PC-3 (cell line): ENCODE data around the gene EXOC2. TPM values are rescaled to one million over a fixed set of nuclear protein-coding genes. Genes with fewer than 3 reads are reported as not detected.

Experiments
- ATAC-seq: fragments of 200-7000 bp; cut with Tn5 transposase; 2 replicates; pipeline ENCODE4 v1.9.1; 2020; ENCODE audit warnings: mild to moderate bottlenecking, moderate library complexity
- BruUV-seq: library from RNA; stranded (reverse); fragments of 400-500 nt; replicated peaks from 2 replicates; lab custom pipeline; 2021; lab: Mats Ljungman, UMichigan
- CTCF ChIA-PET: fragments of 300-600 bp; sonication (Branson Sonifier 250); formaldehyde crosslinking; loops from one replicate; lab custom pipeline; 2022; ENCODE audit warnings: antibody characterized with exemption; lab: Charles Lee
- POLR2A ChIA-PET: fragments of 300-600 bp; sonication (Branson Sonifier 250); formaldehyde crosslinking; loops from one replicate; lab custom pipeline; 2022; ENCODE audit warnings: antibody characterized with exemption; ENCODE audit not compliant: unreplicated experiment; lab: Charles Lee
- DNase-seq: peaks from one replicate; pipeline ENCODE4 v3.0.0-alpha.2; 2015
- H2AFZ ChIP-seq: fragments of 300-600 bp; sonication (generic); 2 replicates; pipeline ENCODE4 v1.6.0; 2016; ENCODE audit warnings: antibody characterized with exemption, low read length
- H3F3A ChIP-seq: fragments of 300-600 bp; sonication (generic); one replicate; pipeline ENCODE4 v1.6.0; 2017; ENCODE audit warnings: antibody characterized with exemption, low read length, control low read depth, mild to moderate bottlenecking; ENCODE audit not compliant: unreplicated experiment
- H3K27ac ChIP-seq: fragments of 300-600 bp; sonication (generic); 2 replicates; pipeline ENCODE4 v1.5.1; 2016; ENCODE audit warnings: mild to moderate bottlenecking, low read length
- H3K27me3 ChIP-seq: fragments of 300-600 bp; sonication (generic); 2 replicates; pipeline ENCODE4 v1.6.1; 2016; ENCODE audit warnings: low read length, mixed read lengths
- H3K36me3 ChIP-seq: fragments of 300-600 bp; sonication (generic); 2 replicates; pipeline ENCODE4 v1.6.1; 2016; ENCODE audit warnings: low read depth, mixed run types, low read length, mixed read lengths
- H3K4me1 ChIP-seq: fragments of 300-600 bp; sonication (generic); 2 replicates; pipeline ENCODE4 v1.5.1; 2016; ENCODE audit warnings: low read length; ENCODE audit not compliant: insufficient read depth
- H3K4me2 ChIP-seq: fragments of 300-600 bp; sonication (generic); 2 replicates; pipeline ENCODE4 v1.6.0; 2016; ENCODE audit warnings: low read length
- H3K4me3 ChIP-seq: fragments of 300-600 bp; sonication (generic); 2 replicates; pipeline ENCODE4 v1.5.1; 2016; ENCODE audit warnings: mild to moderate bottlenecking, low read length, mixed read lengths
- H3K79me2 ChIP-seq: fragments of 300-600 bp; sonication (generic); 2 replicates; pipeline ENCODE4 v1.6.1; 2017; ENCODE audit warnings: low read length, mixed read lengths
- H3K9ac ChIP-seq: fragments of 300-600 bp; sonication (generic); 2 replicates; pipeline ENCODE4 v1.6.0; 2016; ENCODE audit warnings: mild to moderate bottlenecking, low read length
- H3K9me2 ChIP-seq: fragments of 300-600 bp; sonication (generic); replicated peaks from 2 replicates; pipeline ENCODE4 v1.6.1; 2016; ENCODE audit warnings: mixed run types, low read length, mixed read lengths
- H3K9me3 ChIP-seq: fragments of 300-600 bp; sonication (generic); 2 replicates; pipeline ENCODE4 v1.6.1; 2016; ENCODE audit warnings: low read length, mixed read lengths
- H4K20me1 ChIP-seq: fragments of 300-600 bp; sonication (generic); 2 replicates; pipeline ENCODE4 v1.6.1; 2016; ENCODE audit warnings: low read length, mixed read lengths
- CTCF ChIP-seq: fragments of 300-600 bp; sonication (generic); conservative IDR thresholded peaks from 2 replicates; pipeline ENCODE4 v1.5.1; 2017; ENCODE audit warnings: antibody characterized with exemption, low read depth, mild to moderate bottlenecking, low read length
- EZH2 ChIP-seq: fragments of 300-600 bp; sonication (generic); IDR thresholded peaks from one replicate; pipeline ENCODE4 v1.6.1; 2017; ENCODE audit warnings: antibody characterized with exemption, mild to moderate bottlenecking, low read length; ENCODE audit not compliant: unreplicated experiment
- EZH2phosphoT487 ChIP-seq: fragments of 300-600 bp; sonication (generic); IDR thresholded peaks from 2 replicates; pipeline ENCODE4 v1.6.1; 2018; ENCODE audit warnings: mild to moderate bottlenecking, antibody characterized with exemption, low read length, borderline replicate concordance
- intact Hi-C: fragments of 100-400 bp; cut with micrococcal nuclease; formaldehyde crosslinking; loops from 2 replicates; pipeline ENCODE4 v1.9.0; 2023
- total RNA-seq: library from RNA; depleted of rRNA; stranded (reverse); fragments of >200 nt; gene quantifications from 2 replicates; pipeline ENCODE4 v1.2.3, GENCODE V29; 2014

Gene EXOC2
- total RNA-seq, 1 experiment from 2014 or later = 27.7 TPM

DNA sequence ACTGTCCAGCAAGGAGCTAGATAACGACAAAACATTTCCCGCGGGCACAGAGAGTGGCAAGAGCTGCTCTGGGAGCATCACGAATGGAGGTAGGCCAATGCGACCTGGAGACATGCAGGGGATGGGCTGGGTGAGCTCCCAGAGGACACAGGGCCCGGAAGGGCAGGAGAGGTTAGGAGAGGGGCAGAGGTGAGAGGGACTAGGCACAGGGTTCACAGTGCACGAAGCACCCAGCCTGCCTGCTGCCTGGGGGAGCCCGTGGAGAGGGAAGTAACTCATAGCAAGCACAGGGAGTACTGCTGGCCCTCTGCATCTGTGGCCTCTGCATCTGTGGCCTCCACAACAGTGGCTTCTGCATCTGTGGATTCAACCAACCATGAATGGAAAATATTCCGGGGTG lies 162.5 kb downstream of the EXOC2 start:
- no peaks in the 10 kb centered on the region for H3K79me2 ChIP-seq
- H3K9me3 ChIP-seq = no peaks in the 10 kb centered on the region
- DNase-seq (no peak), ATAC-seq (no peak)
- no peaks in the 10 kb centered on the region for H3K4me1 ChIP-seq
- peaks cover 5% of the 10 kb centered on the region; the same call in 1 of the 2 replicates for H3K36me3 ChIP-seq
- H3K27ac ChIP-seq = no peak overlapping the region
- no peaks in the 10 kb centered on the region for H3K9me2 ChIP-seq
- ChIA-PET CTCF (no interaction called here), POLR2A (no interaction called here)
- H4K20me1 ChIP-seq = no peaks in the 10 kb centered on the region
- TF ChIP-seq CTCF = no peak
- TF ChIP-seq EZH2 = no peak
- no peak for TF ChIP-seq EZH2phosphoT487
- H3F3A ChIP-seq = no peaks in the 10 kb centered on the region
- intact Hi-C loops = no loop called here
- H3K4me3 ChIP-seq = no peak overlapping the region
- H2AFZ ChIP-seq = no peak overlapping the region
- BruUV-seq = no TSS peak
- H3K4me2 ChIP-seq = no peak overlapping the region
- H3K27me3 ChIP-seq = no peaks in the 10 kb centered on the region
- no peak overlapping the region for H3K9ac ChIP-seq

DNA sequence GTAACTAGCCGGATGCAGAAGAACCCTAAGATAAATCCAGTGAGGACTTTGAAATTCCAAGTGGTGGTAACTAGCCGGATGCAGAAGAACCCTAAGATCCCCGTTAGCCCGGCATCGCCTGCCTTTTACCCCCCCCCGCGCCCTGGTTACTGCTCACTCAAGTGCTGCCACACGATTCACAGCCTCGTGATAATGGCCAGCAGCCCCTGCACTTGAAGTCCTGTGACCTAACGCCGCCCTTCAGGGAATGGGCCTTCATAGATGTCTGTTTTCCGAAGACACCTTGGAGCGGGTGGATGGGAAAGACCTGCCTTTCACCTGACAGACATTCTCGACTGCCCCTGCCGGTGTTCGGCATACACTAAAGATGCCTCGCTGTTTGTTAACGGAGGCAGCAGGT lies 163.9 kb downstream of the EXOC2 start:
- TF ChIP-seq EZH2phosphoT487 (no peak), CTCF (no peak), EZH2 (no peak)
- POLR2A ChIA-PET = no interaction called here
- Histone ChIP-seq H3K9me3 (no peaks in the 10 kb centered on the region), H3K9ac (no peak overlapping the region), H3K9me2 (no peaks in the 10 kb centered on the region), H2AFZ (no peak overlapping the region), H3K79me2 (no peaks in the 10 kb centered on the region), H3K4me1 (no peaks in the 10 kb centered on the region), H3K27me3 (no peaks in the 10 kb centered on the region), H4K20me1 (no peaks in the 10 kb centered on the region), H3F3A (no peaks in the 10 kb centered on the region), H3K36me3 (peaks cover 5% of the 10 kb centered on the region; the same call in 1 of the 2 replicates), H3K4me2 (no peak overlapping the region), H3K4me3 (no peak overlapping the region), H3K27ac (no peak overlapping the region)
- CTCF ChIA-PET = no interaction called here
- intact Hi-C loops = no loop called here
- BruUV-seq = no TSS peak
- DNase-seq = no peak
- no peak for ATAC-seq

DNA sequence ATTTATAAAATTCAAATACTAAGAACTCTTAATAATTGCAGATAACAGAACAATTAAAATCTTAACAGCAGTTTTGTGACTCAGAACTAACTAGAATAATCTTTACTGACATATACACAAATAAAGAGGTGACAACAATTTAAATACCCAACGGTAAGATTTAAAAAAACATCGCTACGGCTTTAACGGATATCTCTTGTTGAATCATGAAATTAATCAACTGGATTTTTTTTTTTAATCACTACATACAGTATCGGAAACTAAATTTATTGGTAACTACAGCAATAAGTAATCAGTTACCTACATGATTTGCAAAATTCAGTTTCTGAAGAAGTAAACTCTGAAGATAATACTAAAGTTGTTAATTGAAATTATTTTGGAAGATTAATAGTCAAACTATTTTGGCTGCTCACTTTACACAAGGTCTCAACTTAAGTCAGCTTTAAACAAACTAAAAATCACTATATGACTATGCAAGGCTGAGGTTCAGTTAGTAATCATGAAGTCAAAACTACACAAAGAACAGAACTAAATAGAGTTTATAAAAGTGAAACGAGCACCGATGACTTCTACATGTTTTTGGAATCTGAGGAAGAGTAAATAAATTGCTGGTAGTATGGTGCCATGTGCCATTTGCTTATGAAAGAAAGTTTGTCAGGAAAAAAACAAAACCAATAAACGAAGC lies 164.8 kb downstream of the EXOC2 start:
- Histone ChIP-seq H3K27ac (no peak overlapping the region), H3K4me2 (no peak overlapping the region), H3K9me3 (no peaks in the 10 kb centered on the region), H4K20me1 (no peaks in the 10 kb centered on the region), H3K79me2 (no peaks in the 10 kb centered on the region), H3F3A (no peaks in the 10 kb centered on the region), H3K4me1 (no peaks in the 10 kb centered on the region), H3K4me3 (no peak overlapping the region), H3K27me3 (no peaks in the 10 kb centered on the region), H3K36me3 (peaks cover 5% of the 10 kb centered on the region; the same call in 1 of the 2 replicates), H3K9me2 (no peaks in the 10 kb centered on the region), H2AFZ (no peak overlapping the region), H3K9ac (no peak overlapping the region)
- ATAC-seq (no peak), DNase-seq (no peak)
- intact Hi-C loops = no loop called here
- POLR2A ChIA-PET = no interaction called here
- no TSS peak for BruUV-seq
- TF ChIP-seq EZH2phosphoT487 (no peak), EZH2 (no peak), CTCF (no peak)
- CTCF ChIA-PET = no interaction called here
